Measurements from ENCODE around the gene LMF1.

DNA sequence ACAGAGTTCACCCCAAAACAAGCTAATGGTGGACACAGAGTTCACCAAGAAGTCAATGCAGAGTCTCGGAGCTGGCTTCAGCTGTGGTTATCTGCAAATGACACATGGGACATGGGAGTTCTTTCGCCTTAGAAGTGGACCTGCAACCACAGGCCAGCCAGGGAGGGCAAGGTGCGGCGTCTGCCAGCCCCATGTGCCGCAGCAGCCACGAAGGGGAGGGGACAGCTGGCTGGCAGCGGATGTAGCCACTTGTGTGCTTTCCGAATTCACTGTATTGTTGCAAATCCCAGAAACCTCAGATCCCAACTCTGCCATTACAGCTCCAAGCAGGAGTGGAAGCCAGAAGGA lies 24.8 kb downstream of the LMF1 start:
- TF ChIP-seq CTCF (IDR thresholded peaks at IDR 0.05) (no peak), POLR2AphosphoS5 (IDR thresholded peaks at IDR 0.05; ENCODE audit: insufficient read depth in 1 of 2, low read depth in 1 of 2) (no peak)

Measured in vagina (tissue), 2 donors.